Epithelial cell of proximal tubule (primary cell): ENCODE data around the gene SBNO2. TPM values are rescaled to one million over a fixed set of nuclear protein-coding genes. Genes with fewer than 3 reads are reported as not detected.

Experiments used
- DNase-seq: peaks from one replicate; pipeline ENCODE4 v3.0.0-alpha.2; 2011; ENCODE audit warnings: low read depth
- H3K4me3 ChIP-seq: 2 replicates; pipeline ENCODE4 v1.5.1; 2011; ENCODE audit warnings: low read depth, mild to moderate bottlenecking, low read length
- total RNA-seq: library from RNA; depleted of rRNA; stranded (reverse); fragments of >200 nt; gene quantifications from 2 replicates; pipeline ENCODE4 v1.2.3, GENCODE V29; 2015
- TF ChIP-seq, protein P1 (sequence below): conservative IDR thresholded peaks from 2 replicates; pipeline ENCODE4 v1.5.1; 2012; ENCODE audit warnings: low read depth, mild to moderate bottlenecking, low read length

Gene SBNO2
- total RNA-seq, 1 donor from 2014 or later, result 56.2 TPM

DNA sequence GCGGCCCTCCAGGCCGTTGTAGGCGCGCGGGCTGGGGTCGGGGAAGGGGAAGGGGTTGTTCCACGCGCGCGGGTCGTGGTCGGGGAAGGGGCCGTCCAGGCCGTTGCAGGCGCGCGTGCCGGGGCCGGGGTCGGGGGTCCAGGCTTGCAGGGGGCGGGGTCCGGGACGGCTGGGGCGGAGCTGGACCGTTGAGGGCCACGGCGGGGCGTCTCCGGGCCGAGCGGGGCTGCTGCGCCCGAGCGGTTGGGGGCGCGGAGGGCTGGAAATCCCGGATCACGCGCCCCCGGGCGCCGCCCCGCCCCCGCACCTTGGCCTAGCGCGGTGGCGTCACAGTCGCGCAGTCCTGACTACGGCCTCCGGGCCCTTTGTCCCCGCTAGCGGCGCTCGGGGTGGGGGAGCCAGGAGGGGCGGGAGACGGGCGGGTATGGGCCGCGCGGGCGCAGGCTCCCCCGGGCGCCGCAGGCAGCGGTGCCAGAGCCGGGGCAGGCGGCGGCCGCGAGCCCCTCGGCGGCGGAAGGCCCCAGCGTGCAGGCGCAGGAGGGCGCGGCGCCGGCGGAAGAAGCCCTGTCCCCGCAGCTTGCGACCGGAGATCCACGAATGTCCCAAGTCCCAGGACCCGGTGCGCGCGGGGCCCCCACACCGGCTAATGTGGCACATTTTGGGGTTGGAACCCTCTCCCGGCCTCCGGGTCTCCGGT is 69.6 kb downstream of the SBNO2 start:
- H3K4me3 ChIP-seq, result peak overlapping the region; percentile 83
- TF ChIP-seq, protein P1, sequence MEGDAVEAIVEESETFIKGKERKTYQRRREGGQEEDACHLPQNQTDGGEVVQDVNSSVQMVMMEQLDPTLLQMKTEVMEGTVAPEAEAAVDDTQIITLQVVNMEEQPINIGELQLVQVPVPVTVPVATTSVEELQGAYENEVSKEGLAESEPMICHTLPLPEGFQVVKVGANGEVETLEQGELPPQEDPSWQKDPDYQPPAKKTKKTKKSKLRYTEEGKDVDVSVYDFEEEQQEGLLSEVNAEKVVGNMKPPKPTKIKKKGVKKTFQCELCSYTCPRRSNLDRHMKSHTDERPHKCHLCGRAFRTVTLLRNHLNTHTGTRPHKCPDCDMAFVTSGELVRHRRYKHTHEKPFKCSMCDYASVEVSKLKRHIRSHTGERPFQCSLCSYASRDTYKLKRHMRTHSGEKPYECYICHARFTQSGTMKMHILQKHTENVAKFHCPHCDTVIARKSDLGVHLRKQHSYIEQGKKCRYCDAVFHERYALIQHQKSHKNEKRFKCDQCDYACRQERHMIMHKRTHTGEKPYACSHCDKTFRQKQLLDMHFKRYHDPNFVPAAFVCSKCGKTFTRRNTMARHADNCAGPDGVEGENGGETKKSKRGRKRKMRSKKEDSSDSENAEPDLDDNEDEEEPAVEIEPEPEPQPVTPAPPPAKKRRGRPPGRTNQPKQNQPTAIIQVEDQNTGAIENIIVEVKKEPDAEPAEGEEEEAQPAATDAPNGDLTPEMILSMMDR, result no peak
- no peak for DNase-seq

GRCh38 chr19:1103708-1104310 is 70.3 kb downstream of the SBNO2 start, which contains the start of gene GPX4:
Gene GPX4, plus strand, starts transcription at chr19:1103994. Its CDS starts 50 bp downstream, at chr19:1104044.
- peak; percentile 75 for DNase-seq
- TF ChIP-seq, protein P1, result no peak
- H3K4me3 ChIP-seq, result peak within 1 kb of the TSS; percentile 83

- no peak for DNase-seq
- peak overlapping the region; percentile 44 for H3K4me3 ChIP-seq
These were observed 70.8 kb downstream of the SBNO2 start for GRCh38 chr19:1103132-1103707.

GRCh38 chr19:1102407-1103131 is 71.5 kb downstream of the SBNO2 start:
- TF ChIP-seq, protein P1, result no peak
- no peak overlapping the region for H3K4me3 ChIP-seq
- DNase-seq, result peak; percentile 99

More at GRCh38 chr19:1103132-1103707, 70.8 kb downstream of the SBNO2 start:
- TF ChIP-seq, protein P1, result no peak

DNA sequence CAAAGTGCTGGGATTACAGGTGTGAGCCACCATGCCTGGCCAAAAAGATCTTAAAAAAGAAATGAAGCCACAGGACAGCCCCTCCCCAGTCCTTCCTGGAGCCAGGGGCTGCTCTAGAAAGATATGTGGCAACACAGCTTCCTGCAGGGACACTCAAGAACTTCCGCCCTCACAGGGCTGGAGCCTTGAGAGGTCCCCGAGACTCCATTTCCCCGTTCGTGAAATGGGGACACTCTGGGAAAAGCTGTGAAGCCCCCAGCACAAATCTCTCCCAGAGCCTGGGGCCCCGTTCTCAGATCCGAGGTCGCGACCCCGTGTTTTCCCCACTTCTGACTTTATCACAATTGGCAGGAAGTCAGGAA is 72.8 kb downstream of the SBNO2 start:
- H3K4me3 ChIP-seq, result no peak overlapping the region
- TF ChIP-seq, protein P1, result no peak
- DNase-seq, result no peak

GRCh38 chr19:1098177-1099051 is 75.7 kb downstream of the SBNO2 start:
- no peak overlapping the region for H3K4me3 ChIP-seq
- DNase-seq, result no peak
- TF ChIP-seq, protein P1, result no peak
